SK-MEL-5 (cell line): ENCODE data around the gene ZDHHC14. TPM values are rescaled to one million over a fixed set of nuclear protein-coding genes. Genes with fewer than 3 reads are reported as not detected.

Experiments
- DNase-seq: peaks from one replicate; pipeline ENCODE4 v3.0.0-alpha.2; 2016; ENCODE audit warnings: low read depth, low spot score
- in situ Hi-C: cut with HindIII; loops from 2 replicates; pipeline ENCODE4 v1.10.0; 2016; ENCODE audit warnings: low sequenced_read_pairs, high pct_unique_total_duplicates, low pct_unique_long_range_greater_than_20kb
- total RNA-seq: library from RNA; depleted of rRNA; stranded (reverse); fragments of >200 nt; shearing (Covaris generic); gene quantifications from 2 replicates; pipeline ENCODE4 v1.2.3, GENCODE V29; 2014

ZDHHC14 gene
- total RNA-seq, 1 experiment from 2014 or later, result 2.9 TPM

DNA sequence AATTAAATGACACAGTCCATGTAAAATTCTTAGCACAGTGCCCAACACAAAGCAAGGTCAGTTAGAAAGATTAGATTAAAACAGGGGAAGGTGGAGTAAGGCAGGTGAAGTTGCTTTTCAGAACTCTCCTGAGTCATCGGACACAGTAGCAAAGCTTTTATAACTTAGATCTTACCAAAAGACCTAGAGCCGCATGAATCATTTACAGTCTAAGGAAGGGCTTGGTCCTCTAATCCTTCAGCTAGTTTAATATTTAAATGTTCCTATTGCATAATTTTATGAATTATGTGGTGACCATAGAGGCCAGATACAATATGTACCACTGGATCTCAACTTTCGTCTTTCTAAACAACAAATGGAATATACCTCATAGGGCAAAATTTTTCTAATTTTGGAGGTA, 240.0 kb downstream of the ZDHHC14 start:
- DNase-seq, result no peak
- in situ Hi-C loops, result no loop called here

- in situ Hi-C loops, result no loop called here
Measured at GRCh38 chr6:157621406-157621805, 240.4 kb downstream of the ZDHHC14 start.

GRCh38 chr6:157622427-157622826, 241.4 kb downstream of the ZDHHC14 start:
- no peak for DNase-seq
- in situ Hi-C loops, result no loop called here

More at GRCh38 chr6:157621406-157621805, 240.4 kb downstream of the ZDHHC14 start:
- DNase-seq, result no peak

DNA sequence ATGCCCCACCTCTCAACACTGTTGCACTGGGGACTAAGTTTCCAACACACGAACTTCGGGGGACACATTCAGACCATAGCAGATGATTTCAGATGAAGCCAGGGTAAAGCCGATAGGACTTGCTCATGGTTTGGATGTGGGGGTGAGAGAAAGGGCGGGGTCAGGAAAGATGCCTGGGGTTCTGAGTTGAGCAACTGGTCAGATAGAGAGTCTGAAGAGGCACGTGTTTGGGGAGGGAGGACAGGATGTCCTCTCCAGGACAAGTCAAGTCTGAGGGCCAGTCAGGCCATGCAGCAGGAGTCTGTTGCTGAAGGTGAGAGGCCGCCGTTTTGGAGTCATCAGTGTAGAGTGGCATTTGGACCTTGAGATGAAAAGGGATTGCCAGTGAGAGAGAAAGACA, 244.1 kb downstream of the ZDHHC14 start:
- in situ Hi-C loops, result no loop called here
- no peak for DNase-seq

- in situ Hi-C loops, result no loop called here
- DNase-seq, result no peak
Measured at GRCh38 chr6:157625764-157626163, 244.8 kb downstream of the ZDHHC14 start.

DNA sequence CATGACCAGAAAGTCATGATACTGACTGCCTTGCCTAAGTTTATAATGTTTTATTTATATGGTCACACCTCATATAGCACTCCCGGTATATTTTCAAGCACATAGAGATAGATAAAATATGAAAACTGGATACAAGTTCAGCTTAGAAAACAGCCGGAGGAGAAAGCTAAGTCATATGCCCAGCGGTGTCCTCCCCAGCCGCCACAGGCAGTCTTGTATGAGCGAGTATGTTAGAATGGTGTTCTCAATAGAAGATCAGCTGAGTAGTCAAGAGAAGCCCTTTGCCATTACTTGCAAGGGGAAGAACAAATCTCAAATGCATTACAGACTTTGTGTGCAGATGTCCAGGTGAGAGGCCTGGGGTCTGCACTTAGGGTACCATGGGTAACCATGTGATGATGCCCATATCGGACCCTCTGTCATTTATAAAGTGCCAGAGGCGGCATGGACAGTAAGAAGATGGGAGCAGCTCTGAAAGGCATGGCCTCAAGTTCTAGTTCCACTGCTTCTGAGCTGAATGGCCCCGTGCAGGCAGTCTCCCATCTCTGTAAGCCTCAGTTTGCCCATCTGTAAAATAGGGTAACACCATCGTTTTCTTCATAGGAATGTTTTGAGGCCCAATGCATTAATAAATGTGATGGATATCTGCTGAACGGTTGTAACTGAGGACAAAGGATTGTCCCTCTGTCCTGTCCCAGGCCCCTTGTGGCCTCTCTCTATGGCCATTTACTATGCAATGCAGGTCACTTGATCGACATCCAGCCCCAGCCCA, 246.4 kb downstream of the ZDHHC14 start:
- in situ Hi-C loops, result no loop called here
- no peak for DNase-seq

GRCh38 chr6:157628463-157628862, 247.5 kb downstream of the ZDHHC14 start:
- in situ Hi-C loops, result no loop called here
- DNase-seq, result no peak

DNA sequence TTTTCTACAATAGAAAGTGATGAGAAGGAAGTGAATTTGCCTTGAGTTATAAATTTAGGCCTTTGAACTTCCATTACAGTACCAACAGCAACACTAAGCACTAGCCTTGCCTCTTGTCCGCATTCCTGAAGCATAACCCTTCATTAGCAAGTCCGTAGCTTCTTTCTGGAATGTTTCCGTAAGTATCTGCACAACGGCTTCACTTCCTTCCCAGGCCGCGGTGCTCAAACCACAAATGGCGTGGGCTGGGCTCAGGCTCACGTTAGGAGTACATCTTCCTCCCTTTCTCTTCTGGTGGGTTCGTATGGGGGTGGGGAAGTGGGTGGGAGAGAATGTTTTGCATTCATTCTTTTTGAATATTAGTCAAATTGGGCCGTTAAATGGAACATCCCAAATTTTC, 248.2 kb downstream of the ZDHHC14 start:
- in situ Hi-C loops, result no loop called here

DNA sequence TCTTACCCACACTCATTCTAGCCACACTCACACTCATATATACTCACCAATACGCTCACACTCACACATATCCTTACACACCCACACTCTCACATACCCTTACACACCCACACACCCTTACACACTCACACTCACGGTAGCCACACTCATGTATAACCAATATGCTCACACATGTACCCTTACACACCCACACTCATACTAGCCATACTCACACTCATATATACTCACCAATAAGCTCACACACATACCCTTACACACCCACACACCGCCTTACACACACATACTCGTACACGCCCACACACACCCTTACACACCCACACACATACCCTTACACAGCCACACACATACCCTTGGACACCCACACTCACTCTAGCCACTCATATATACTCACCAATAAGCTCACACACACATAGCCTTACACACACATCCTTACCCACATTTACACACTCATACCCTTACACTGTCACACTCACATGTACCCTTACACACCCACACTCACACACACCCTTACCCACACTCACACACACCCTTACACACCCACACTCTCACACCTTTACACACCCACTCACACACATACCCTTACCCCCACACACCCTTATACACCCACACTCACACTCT, 249.6 kb downstream of the ZDHHC14 start:
- in situ Hi-C loops, result no loop called here
- DNase-seq, result no peak

More for the DNA sequence above, 248.2 kb downstream of the ZDHHC14 start:
- no peak for DNase-seq

- in situ Hi-C loops, result no loop called here
- DNase-seq, result no peak
Measured at GRCh38 chr6:157631412-157631811, 250.4 kb downstream of the ZDHHC14 start.

GRCh38 chr6:157631838-157632614, 251.0 kb downstream of the ZDHHC14 start:
- in situ Hi-C loops, result no loop called here
- no peak for DNase-seq

DNA sequence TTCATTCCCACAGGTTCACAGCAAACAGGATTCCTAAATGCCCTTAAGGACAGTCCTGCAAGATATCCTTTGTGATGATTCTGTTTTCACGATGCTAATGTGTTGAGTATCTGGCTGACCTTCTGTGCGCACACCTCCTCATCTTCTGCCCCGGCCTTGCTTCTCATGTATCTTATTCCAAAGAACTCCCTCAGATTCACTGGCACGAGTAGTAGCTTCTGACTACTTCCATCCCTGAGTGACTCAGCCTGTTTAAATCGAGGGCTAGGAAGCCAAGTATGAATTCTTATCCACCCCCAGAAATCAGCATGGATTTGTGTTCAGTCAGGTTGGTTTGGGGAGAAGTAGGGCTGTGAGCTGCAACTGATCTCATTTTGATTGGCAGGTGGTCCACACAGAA, 251.8 kb downstream of the ZDHHC14 start:
- in situ Hi-C loops, result no loop called here
- no peak for DNase-seq

- no peak for DNase-seq
- in situ Hi-C loops, result no loop called here
Measured at GRCh38 chr6:157634546-157634945, 253.6 kb downstream of the ZDHHC14 start.

DNA sequence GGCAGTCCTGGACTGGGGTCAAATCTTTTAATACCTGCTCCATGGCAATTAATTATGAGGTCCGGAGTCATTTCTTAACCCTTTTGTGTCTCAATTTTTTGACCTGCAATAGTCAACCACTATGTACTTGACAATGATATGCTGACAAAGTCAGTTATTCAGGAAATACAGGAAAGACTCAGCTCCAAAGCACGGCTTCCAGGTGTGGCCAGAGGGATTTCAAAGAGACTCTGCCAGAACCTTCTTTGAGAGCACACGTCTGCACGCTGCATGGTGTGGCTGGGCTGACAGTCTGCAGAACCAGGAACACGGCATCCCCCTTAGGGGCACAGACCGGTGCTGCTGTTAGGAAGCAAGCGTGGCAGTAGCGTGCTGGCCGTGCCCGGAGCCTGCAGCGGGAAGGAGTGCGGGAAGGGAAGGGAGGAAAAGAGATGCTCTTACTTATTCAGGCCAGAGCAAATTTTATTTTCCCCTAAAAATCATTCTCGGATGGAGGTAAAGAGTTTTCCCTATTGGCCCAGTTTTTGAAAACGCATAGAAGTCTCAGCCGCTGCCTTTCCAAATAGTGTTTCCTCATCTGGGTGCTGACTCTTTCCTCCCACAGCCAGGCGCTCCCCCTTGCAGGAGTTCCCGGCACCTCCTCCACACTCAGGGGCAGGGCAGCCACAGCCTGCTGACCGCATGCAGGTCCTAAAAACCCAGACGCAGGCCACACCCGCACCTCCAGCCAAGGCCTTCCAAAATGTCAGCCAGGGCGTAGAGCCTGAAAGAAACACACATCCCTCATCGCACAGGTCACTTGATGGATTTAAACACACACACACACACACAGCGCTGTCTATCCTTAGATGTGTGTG, 254.6 kb downstream of the ZDHHC14 start:
- DNase-seq, result no peak
- in situ Hi-C loops, result no loop called here

GRCh38 chr6:157637516-157637915, 256.5 kb downstream of the ZDHHC14 start:
- no peak for DNase-seq

DNA sequence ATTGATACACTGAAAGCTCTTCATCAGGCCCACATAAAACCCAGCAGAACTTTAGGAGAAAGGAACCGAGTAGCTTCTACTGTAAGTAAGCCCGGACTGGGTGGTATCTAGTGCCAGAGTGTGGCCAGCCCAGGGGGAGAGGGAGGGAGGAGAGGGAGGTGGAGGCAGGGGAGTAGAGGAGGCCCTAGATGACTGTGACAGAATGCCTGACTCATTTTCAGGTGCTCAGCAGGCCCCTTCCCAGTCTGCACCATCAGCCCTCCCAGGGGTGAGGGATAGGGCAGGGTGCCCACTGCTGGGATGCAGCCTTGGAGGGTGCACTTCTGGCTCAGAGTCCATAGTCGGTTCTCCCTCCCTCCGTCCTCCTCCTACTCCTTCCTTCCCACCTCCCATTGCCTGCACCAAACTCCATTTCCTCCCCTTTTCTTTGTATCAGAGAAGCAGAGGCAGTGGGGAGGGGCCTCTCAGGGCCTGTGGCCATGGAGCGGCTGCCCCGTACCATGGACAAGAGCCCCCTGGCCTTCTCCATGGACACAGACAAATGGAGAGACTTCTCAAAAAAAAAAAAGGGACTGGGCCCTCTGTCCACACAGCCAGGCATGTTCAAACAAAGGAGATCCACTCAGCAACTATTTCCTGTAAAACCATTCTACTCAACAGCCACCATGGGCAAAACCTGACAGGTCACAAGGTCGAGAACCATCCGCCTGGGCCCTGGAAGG, 257.1 kb downstream of the ZDHHC14 start:
- in situ Hi-C loops, result no loop called here
- DNase-seq, result no peak

More at GRCh38 chr6:157637516-157637915, 256.5 kb downstream of the ZDHHC14 start:
- in situ Hi-C loops, result no loop called here

GRCh38 chr6:157638779-157639178, 257.8 kb downstream of the ZDHHC14 start:
- no peak for DNase-seq
- in situ Hi-C loops, result no loop called here
